ENCODE measurements around the gene HMCN2.

GRCh38 chr9:130240410-130241197 is 25.0 kb upstream of the HMCN2 start:
- TF ChIP-seq POLR2A (IDR thresholded peaks at IDR 0.05; ENCODE audit: low read depth, low read length), result no peak
- no peak for TF ChIP-seq CTCF (conservative IDR thresholded peaks at IDR 0.05; ENCODE audit: low read depth, low read length)
- no peak for TF ChIP-seq FOS (IDR thresholded peaks at IDR 0.05; ENCODE audit: low read depth, low read length)
- no peak for TF ChIP-seq RAD21 (IDR thresholded peaks at IDR 0.05; ENCODE audit: low read length)
- TF ChIP-seq CEBPB (IDR thresholded peaks at IDR 0.05; ENCODE audit: low read depth, low read length), result no peak
- TF ChIP-seq USF2 (IDR thresholded peaks at IDR 0.05; ENCODE audit: low read depth, low read length), result peak; percentile 98
- no peak for TF ChIP-seq RFX5 (IDR thresholded peaks at IDR 0.05; ENCODE audit: low read depth, low read length)
- TF ChIP-seq RCOR1 (IDR thresholded peaks at IDR 0.05; ENCODE audit: insufficient replicate concordance, low read length), result no peak
- no peak for TF ChIP-seq SMC3 (IDR thresholded peaks at IDR 0.05; ENCODE audit: low read depth, low read length)
- TF ChIP-seq BHLHE40 (IDR thresholded peaks at IDR 0.05; ENCODE audit: low read depth, low read length), result no peak
- no peak for TF ChIP-seq NFE2L2 (IDR thresholded peaks at IDR 0.05; ENCODE audit: low read depth, low read length)
- TF ChIP-seq MAZ (IDR thresholded peaks at IDR 0.05; ENCODE audit: borderline replicate concordance, low read depth, low read length), result no peak
- TF ChIP-seq CHD1 (IDR thresholded peaks at IDR 0.05; ENCODE audit: low read depth, low read length), result no peak
- TF ChIP-seq MXI1 (IDR thresholded peaks at IDR 0.05; ENCODE audit: borderline replicate concordance, low read depth, low read length), result no peak
